Inferior parietal cortex (tissue), 1 donor: ENCODE data around the gene ATP1B3.
A peak's percentile ranks its signal among the peaks of the same experiment; 100 is the strongest.
"Not testable (repeated sequence)": the region's sequence is repeated elsewhere in the genome, so short reads cannot be mapped to it uniquely, and the experiment has no call there.

Experiments
- DNase-seq: peaks from one replicate; pipeline ENCODE4 v3.0.0-alpha.2; 2016; ENCODE audit errors: extremely low spot score

Gene ATP1B3

GRCh38 chr3:141876381-141876890 lies at the start of gene ATP1B3:
ATP1B3 (plus strand) TSS chr3:141876643; CDS start chr3:141876802, 159 bp downstream.
- DNase-seq, result peak; percentile 67

GRCh38 chr3:141828487-141828886 lies 48.0 kb upstream of the ATP1B3 start:
- DNase-seq, result no peak

GRCh38 chr3:141828890-141829289 lies 47.6 kb upstream of the ATP1B3 start:
- DNase-seq, result no peak

- no peak for DNase-seq
Observed at GRCh38 chr3:141830508-141830907, 45.9 kb upstream of the ATP1B3 start.

GRCh38 chr3:141834292-141834691 lies 42.2 kb upstream of the ATP1B3 start:
- DNase-seq, result no peak

GRCh38 chr3:141835557-141836229 lies 40.8 kb upstream of the ATP1B3 start:
- DNase-seq, result no peak

- no peak for DNase-seq
Observed at GRCh38 chr3:141839389-141839788, 37.1 kb upstream of the ATP1B3 start.

- DNase-seq, result no peak
Observed at GRCh38 chr3:141840737-141841544, 35.5 kb upstream of the ATP1B3 start.

GRCh38 chr3:141844108-141844507 lies 32.3 kb upstream of the ATP1B3 start:
- no peak for DNase-seq

- no peak for DNase-seq
Observed at GRCh38 chr3:141844812-141845211, 31.6 kb upstream of the ATP1B3 start.

GRCh38 chr3:141845407-141846049 lies 30.9 kb upstream of the ATP1B3 start:
- DNase-seq, result no peak

- DNase-seq, result no peak
Observed at GRCh38 chr3:141846050-141846433, 30.4 kb upstream of the ATP1B3 start.

GRCh38 chr3:141848159-141848748 lies 28.2 kb upstream of the ATP1B3 start:
- not testable (repeated sequence) for DNase-seq

GRCh38 chr3:141849056-141849815 lies 27.2 kb upstream of the ATP1B3 start:
- DNase-seq, result no peak

- DNase-seq, result no peak
Observed at GRCh38 chr3:141851411-141851810, 25.0 kb upstream of the ATP1B3 start.

- no peak for DNase-seq
Observed at GRCh38 chr3:141853081-141853601, 23.3 kb upstream of the ATP1B3 start.

- no peak for DNase-seq
Observed at GRCh38 chr3:141853629-141854168, 22.7 kb upstream of the ATP1B3 start.

- DNase-seq, result no peak
Observed at GRCh38 chr3:141854599-141854998, 21.8 kb upstream of the ATP1B3 start.

GRCh38 chr3:141858312-141858711 lies 18.1 kb upstream of the ATP1B3 start:
- DNase-seq, result no peak

- DNase-seq, result no peak
Observed at GRCh38 chr3:141859651-141860050, 16.8 kb upstream of the ATP1B3 start.
